Measurements from ENCODE around the gene HSFX2.
"Not testable (repeated sequence)": the region's sequence is repeated elsewhere in the genome, so short reads cannot be mapped to it uniquely, and the experiment has no call there.

DNA sequence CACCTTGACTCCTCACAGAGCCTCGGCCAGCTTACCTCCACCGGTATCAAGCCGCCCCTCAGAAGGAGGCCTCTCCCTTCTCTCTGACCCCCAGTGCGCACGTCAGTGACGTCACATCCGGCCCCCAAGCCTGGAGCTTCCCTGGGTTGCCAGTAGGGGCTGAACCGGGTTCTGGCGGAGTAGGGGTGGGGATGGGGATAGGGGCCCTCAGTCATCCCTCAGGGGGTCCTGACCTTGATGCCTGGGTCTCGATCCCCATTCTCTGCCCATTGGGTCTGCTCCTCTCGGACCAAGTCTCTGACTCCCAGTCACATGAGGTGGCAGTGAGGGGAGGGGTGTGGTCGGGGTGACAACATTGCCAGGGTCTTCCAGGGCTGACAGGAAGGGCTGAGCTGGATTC is 7.8 kb downstream of the HSFX2 start, which contains the start of gene MAGEA9B:
- TF ChIP-seq, protein P1, sequence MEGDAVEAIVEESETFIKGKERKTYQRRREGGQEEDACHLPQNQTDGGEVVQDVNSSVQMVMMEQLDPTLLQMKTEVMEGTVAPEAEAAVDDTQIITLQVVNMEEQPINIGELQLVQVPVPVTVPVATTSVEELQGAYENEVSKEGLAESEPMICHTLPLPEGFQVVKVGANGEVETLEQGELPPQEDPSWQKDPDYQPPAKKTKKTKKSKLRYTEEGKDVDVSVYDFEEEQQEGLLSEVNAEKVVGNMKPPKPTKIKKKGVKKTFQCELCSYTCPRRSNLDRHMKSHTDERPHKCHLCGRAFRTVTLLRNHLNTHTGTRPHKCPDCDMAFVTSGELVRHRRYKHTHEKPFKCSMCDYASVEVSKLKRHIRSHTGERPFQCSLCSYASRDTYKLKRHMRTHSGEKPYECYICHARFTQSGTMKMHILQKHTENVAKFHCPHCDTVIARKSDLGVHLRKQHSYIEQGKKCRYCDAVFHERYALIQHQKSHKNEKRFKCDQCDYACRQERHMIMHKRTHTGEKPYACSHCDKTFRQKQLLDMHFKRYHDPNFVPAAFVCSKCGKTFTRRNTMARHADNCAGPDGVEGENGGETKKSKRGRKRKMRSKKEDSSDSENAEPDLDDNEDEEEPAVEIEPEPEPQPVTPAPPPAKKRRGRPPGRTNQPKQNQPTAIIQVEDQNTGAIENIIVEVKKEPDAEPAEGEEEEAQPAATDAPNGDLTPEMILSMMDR (IDR thresholded peaks at IDR 0.05; ENCODE audit: insufficient read depth, low read length, poor library complexity, severe bottlenecking), result not testable (repeated sequence)
- not testable (repeated sequence) for TF ChIP-seq EZH2phosphoT487 (conservative IDR thresholded peaks at IDR 0.05; ENCODE audit: low read length)

Measured in SU-DHL-6 (cell line).